Esophagus squamous epithelium (tissue), 4 donors: ENCODE data around the gene TMPRSS11A.

ENCODE experiments used
- POLR2A ChIP-seq, 4 donors: fragments of 450-650 bp; IDR thresholded peaks; one replicate each; pipeline ENCODE4 v1.6.1; 2017; ENCODE audit warnings: antibody characterized with exemption in 4 of 4, mild to moderate bottlenecking in 4 of 4, moderate library complexity in 3 of 4
- TF ChIP-seq, protein P1 (sequence below), 6 experiments: fragments of 450-650 bp in 4 of 6; fragments of 200-600 bp in 2 of 6; sonication (generic) in 2 of 6; IDR thresholded peaks; one replicate each; pipeline ENCODE4 v1.5.1; 2016 to 2019; ENCODE audit warnings: antibody characterized with exemption in 6 of 6, mild to moderate bottlenecking in 4 of 6, moderate library complexity in 4 of 6

- TF ChIP-seq, protein P1, sequence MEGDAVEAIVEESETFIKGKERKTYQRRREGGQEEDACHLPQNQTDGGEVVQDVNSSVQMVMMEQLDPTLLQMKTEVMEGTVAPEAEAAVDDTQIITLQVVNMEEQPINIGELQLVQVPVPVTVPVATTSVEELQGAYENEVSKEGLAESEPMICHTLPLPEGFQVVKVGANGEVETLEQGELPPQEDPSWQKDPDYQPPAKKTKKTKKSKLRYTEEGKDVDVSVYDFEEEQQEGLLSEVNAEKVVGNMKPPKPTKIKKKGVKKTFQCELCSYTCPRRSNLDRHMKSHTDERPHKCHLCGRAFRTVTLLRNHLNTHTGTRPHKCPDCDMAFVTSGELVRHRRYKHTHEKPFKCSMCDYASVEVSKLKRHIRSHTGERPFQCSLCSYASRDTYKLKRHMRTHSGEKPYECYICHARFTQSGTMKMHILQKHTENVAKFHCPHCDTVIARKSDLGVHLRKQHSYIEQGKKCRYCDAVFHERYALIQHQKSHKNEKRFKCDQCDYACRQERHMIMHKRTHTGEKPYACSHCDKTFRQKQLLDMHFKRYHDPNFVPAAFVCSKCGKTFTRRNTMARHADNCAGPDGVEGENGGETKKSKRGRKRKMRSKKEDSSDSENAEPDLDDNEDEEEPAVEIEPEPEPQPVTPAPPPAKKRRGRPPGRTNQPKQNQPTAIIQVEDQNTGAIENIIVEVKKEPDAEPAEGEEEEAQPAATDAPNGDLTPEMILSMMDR (IDR thresholded peaks at IDR 0.05), result no peak
- no peak for TF ChIP-seq POLR2A (IDR thresholded peaks at IDR 0.05)
Observed at GRCh38 chr4:67933755-67934154, 29.5 kb downstream of the TMPRSS11A start.
